Mammary epithelial cell (primary cell): ENCODE measurements around the gene MRPL4.

ENCODE experiments used
- CTCF ChIP-seq, 2 donors: IDR thresholded peaks in 1 of 2; conservative IDR thresholded peaks in 1 of 2; 2 replicates each; pipeline ENCODE4 v1.5.1; 2011 to 2012; ENCODE audit warnings: inconsistent platforms in 2 of 2, low read length in 2 of 2, mild to moderate bottlenecking in 2 of 2, control low read depth in 1 of 2, low read depth in 1 of 2; ENCODE audit not compliant: insufficient read depth in 1 of 2; ENCODE audit errors: extremely low read depth in 1 of 2
- EZH2 ChIP-seq: IDR thresholded peaks from 2 replicates; pipeline ENCODE4 v1.6.1; 2012; ENCODE audit warnings: low read length, inconsistent platforms, borderline replicate concordance

- TF ChIP-seq CTCF (conservative IDR thresholded peaks at IDR 0.05 in 1 of 2, IDR thresholded peaks at IDR 0.05 in 1 of 2; ENCODE audit: extremely low read depth in 1 of 2, insufficient read depth in 1 of 2, low read depth in 1 of 2, low read length in 2 of 2) = no peak
- TF ChIP-seq EZH2 = no peak
Observed at GRCh38 chr19:10295305-10295846, 43.4 kb downstream of the MRPL4 start.
